SK-N-SH (cell line): Measurements from ENCODE around the gene PSMG4.

Experiments
- CTCF ChIP-seq: fragments of 200-600 bp; sonication (generic); IDR thresholded peaks from 2 replicates; pipeline ENCODE4 v1.6.1; 2017; ENCODE audit warnings: antibody characterized with exemption, mild to moderate bottlenecking, moderate library complexity
- EZH2phosphoT487 ChIP-seq: fragments of 200-600 bp; sonication (generic); IDR thresholded peaks from 2 replicates; pipeline ENCODE4 v1.6.1; 2017; ENCODE audit warnings: low read depth, mixed run types, mild to moderate bottlenecking, antibody characterized with exemption, moderate library complexity, borderline replicate concordance
- FOXM1 ChIP-seq: IDR thresholded peaks from 2 replicates; pipeline ENCODE4 v1.4.0; 2012; ENCODE audit warnings: low read depth, mild to moderate bottlenecking
- MEF2A ChIP-seq: IDR thresholded peaks from 2 replicates; pipeline ENCODE4 v1.4.0; 2012; ENCODE audit warnings: low read depth, borderline replicate concordance
- MXI1 ChIP-seq: IDR thresholded peaks from 2 replicates; pipeline ENCODE4 v1.6.1; 2012; ENCODE audit warnings: mild to moderate bottlenecking, low read depth, low read length, improper control_type of control experiment
- RXRA ChIP-seq: IDR thresholded peaks from 2 replicates; pipeline ENCODE4 v1.4.0; 2012; ENCODE audit warnings: low read depth, mild to moderate bottlenecking, borderline replicate concordance
- TAF1 ChIP-seq: IDR thresholded peaks from 2 replicates; pipeline ENCODE4 v1.6.1; 2012; ENCODE audit warnings: low read depth, mild to moderate bottlenecking, low read length, moderate library complexity, borderline replicate concordance
- TF ChIP-seq, protein P1 (sequence below): IDR thresholded peaks from 2 replicates; pipeline ENCODE4 v1.4.0; 2012; ENCODE audit warnings: low read depth, borderline replicate concordance

DNA sequence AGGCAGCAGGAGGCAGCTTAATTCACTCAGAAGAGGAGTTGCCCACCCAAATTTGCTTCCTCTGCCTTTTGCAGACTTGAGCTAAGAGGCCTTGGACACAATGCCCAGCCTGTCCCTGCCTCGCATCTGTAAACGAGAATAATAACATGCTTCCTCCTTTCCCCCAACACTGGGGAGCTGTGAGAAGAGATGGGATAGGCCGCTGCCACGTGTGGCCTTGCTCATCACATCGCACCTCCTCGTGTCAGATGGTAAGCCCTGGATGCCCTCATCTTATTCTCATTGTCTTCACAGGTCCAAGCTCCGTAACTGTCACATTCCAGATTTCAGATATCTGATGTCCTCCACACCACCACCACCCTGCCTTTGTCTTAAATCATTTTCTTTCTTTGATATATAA is 18.2 kb upstream of the PSMG4 start:
- TF ChIP-seq TAF1 (no peak), EZH2phosphoT487 (no peak), FOXM1 (no peak), MXI1 (no peak), RXRA (no peak), CTCF (no peak), MEF2A (no peak)
- TF ChIP-seq, protein P1, sequence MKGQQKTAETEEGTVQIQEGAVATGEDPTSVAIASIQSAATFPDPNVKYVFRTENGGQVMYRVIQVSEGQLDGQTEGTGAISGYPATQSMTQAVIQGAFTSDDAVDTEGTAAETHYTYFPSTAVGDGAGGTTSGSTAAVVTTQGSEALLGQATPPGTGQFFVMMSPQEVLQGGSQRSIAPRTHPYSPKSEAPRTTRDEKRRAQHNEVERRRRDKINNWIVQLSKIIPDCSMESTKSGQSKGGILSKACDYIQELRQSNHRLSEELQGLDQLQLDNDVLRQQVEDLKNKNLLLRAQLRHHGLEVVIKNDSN: no peak
